OCI-LY7 (cell line): ENCODE measurements around the gene VPS37B.

Experiments
- CTCF ChIP-seq: fragments of 200-600 bp; sonication (generic); conservative IDR thresholded peaks from 2 replicates; pipeline ENCODE4 v1.5.1; 2014; ENCODE audit warnings: mild to moderate bottlenecking, antibody characterized with exemption, low read length, moderate library complexity, mixed read lengths
- EZH2phosphoT487 ChIP-seq: fragments of 200-600 bp; sonication (generic); IDR thresholded peaks from 2 replicates; pipeline ENCODE4 v1.6.1; 2018; ENCODE audit warnings: low read depth, borderline replicate concordance, mild to moderate bottlenecking, mixed run types, antibody characterized with exemption, low read length, moderate library complexity, mixed read lengths

GRCh38 chr12:122870163-122870842 is 25.6 kb downstream of the VPS37B start:
- TF ChIP-seq CTCF = no peak
- TF ChIP-seq EZH2phosphoT487 = no peak
